Activated naive CD8-positive, alpha-beta T cell treated with anti-CD3 and anti-CD28 coated beads, Interleukin-2, amount 50 U/mL, for 16 hours (primary cell): ENCODE measurements around the gene TRIO.

ENCODE experiments used
- DNase-seq: peaks from one replicate; pipeline ENCODE4 v3.0.0-alpha.2; 2020; ENCODE audit warnings: low read depth, low spot score

Gene TRIO

GRCh38 chr5:14245132-14245925 is 102.2 kb downstream of the TRIO start:
- DNase-seq: no peak

DNA sequence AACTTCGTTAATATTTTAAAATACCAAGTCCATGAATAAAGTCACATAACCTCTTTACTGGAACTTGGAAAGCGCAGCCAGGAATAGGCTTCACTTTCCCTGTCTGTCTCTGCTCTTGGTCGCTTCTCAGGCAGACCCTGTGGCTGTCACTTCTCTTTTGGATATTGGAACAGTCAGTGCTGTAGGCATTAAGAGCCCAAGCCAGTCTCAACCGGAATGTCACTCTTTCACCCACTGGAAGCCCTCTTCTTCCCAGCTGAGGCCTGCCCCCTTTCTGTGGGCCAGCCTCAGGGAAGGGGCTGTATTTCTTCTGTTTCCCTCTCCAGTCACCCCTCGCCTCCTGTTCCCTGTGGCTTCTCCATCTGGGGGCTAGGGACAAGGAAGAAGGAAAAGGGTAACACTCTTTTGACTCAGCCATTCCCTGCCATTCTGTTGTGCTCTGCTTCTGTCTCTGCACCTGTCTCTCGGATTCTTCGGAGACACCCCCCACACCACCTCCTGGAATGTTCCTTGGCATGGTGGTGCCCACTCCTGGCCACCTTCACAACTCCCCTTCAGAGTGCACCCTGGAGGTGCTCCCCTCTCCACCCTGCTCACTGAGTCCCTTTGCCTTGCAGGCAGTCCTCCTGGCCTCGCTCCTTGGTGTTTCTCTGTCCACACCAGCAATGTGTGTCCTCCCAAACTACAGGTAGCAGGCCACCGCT is 103.4 kb downstream of the TRIO start:
- no peak for DNase-seq

- no peak for DNase-seq
These were observed 103.9 kb downstream of the TRIO start for GRCh38 chr5:14247054-14247386.

GRCh38 chr5:14249258-14250082 is 106.3 kb downstream of the TRIO start:
- no peak for DNase-seq

DNA sequence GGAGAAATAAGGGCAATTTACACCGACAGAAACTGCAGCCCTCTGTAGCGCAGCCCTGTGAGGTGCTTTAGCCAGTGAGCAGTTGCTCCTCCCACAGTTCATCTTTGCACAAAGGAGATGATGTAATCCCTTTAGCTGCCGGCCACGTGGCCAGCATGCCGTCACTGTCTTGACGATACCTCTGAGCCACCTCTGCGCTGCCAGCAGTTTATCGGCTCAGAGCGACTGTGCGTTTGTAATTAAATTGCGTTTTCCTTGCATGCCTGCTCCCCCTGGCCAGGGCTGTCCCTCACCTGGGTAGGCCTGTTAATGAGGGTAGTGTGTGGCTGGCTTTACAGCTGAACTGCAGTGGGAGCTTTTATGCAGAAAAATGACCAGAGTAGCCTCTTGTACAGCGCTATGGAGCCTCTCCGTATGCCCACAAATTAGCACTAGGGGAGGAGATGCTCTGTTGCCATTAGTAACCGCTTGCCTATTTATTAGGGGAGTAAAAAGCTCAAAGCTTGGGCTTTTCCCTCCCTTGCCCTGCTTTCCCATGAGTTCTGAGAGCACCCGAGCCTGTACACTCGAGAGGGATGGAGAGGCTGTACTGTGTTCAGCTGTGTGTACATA is 107.0 kb downstream of the TRIO start:
- no peak for DNase-seq

DNA sequence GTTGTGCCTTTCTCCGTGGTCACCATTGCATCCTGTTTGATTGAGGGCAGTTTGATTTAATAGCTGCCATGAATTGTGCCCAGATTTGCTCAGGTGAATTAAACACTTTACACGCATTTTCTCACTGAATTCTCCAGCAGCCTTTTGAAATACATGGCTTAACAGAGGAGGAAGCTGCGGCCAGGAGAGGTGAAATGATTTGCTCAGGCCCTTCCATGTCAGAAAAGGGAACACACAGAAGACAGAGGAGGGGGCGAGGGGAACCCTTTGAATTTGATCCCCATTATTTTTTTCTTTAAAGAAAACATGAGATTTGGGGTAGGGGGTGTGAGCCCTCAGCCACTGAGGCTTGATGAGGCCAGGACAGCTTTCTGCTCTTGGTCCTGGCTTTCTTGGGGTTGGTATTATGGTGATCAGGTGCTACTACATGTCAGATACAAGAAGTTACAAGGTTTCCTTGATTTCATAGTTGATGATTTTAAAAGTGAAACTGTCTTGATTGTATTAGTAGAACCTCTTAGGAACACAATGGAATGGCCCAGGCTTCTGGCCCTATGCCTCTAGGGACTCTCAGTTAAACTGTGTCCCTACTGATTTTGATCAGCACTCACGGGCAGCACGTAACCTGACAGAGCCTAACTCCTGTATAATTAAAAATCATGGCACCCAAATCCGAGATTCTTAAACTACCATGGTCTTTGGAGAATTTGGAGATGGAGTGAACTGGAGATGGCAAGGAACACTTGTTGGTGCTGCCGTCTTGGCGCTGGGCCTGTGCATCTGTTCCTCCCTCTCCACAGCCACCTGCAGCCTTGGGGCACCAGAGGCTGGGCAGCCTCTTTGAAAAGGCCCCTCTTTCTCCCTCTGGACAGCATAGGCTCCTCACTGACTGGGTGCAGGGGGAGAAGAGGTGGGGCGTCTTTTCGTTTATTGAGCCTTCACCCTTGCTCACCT is 107.9 kb downstream of the TRIO start:
- no peak for DNase-seq

GRCh38 chr5:14251733-14252132 is 108.6 kb downstream of the TRIO start:
- DNase-seq: no peak

- DNase-seq: no peak
These were observed 109.7 kb downstream of the TRIO start for GRCh38 chr5:14252793-14253192.

- DNase-seq: no peak
These were observed 111.5 kb downstream of the TRIO start for GRCh38 chr5:14254686-14255085.

DNA sequence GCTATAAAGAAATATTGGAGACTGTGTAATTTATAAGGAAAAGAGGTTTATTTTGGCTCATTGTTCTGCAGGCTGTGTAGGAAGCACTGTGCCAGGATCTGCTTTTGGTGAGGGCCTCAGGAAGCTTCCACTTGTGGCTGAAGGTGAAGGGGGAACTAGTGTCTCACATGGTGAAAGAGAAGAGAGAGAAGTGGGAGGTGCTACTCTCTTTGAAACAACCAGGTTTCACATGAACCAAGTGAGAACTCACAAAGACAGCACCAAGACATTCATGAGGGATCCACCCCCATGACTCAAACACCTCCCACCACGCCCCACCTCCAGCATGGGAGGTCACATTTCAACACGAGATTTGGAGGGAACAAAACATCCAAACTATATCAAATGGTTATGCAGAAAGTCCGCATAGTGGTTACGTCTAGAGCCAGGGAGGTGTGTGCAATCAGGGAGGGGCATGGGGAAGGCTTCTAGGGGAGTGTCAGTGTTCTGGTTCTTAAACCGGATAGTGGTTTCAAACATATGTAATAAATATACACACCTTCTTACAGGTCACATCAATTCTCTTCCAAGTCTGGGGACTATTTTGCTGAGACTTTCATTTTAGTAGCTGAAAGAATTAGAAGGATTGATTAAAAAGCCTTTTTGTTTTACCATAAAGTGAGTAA is 113.0 kb downstream of the TRIO start:
- DNase-seq: no peak

DNA sequence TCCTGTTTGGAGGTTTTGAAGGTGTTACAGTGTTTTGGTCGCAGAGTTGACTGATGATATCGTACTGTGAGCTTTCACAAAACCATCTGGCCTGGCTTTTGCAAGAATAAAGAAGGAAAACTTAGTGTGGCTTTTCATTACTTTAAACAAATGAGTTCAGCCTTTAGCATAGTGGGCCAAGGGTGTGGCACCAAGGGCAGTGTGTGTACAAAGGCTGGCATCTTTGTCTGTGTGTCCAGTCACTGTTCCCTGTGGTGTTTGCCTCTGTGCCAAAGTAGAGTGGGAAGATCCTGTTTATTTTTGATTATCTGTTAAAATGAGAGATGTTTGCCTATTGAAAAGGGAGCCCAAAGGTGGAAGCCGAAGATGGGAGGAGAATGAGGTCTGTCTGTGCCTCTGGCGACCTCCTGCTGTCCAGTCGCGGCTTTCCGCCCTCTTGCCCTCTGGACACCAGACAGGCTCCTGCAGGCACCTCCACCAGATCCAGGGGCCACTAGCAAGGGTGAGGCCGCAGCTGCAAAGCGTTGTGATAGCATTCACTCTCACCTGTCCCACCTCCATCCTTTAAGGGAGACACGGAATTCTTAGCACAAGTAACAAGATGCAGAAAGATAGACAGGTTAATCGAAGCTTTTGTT is 113.7 kb downstream of the TRIO start:
- no peak for DNase-seq

GRCh38 chr5:14257995-14258403 is 114.9 kb downstream of the TRIO start:
- no peak for DNase-seq

- no peak for DNase-seq
These were observed 115.7 kb downstream of the TRIO start for GRCh38 chr5:14258840-14259239.

GRCh38 chr5:14260637-14261036 is 117.5 kb downstream of the TRIO start:
- no peak for DNase-seq

DNA sequence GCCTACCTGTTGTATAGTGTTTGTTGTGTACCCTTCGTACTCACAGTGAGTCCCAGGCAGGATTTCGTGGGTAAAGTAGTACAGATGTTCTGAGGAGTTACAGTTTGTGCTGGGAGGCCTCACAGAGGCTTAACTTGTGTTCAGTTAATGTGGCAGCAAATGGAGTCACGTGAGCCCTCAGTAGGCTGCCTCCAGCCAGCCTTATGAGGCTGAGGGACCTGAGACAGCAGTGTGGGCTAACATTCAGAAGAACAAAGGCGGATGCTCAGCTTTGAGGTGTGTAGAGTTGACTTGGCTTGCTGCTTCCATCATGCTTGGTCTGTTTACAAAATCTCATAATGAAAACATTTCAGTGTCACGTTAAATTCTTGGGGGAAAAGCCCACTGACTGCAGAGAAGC is 118.1 kb downstream of the TRIO start:
- no peak for DNase-seq

GRCh38 chr5:14261856-14262611 is 118.9 kb downstream of the TRIO start:
- no peak for DNase-seq

- DNase-seq: no peak
These were observed 120.0 kb downstream of the TRIO start for GRCh38 chr5:14263113-14263512.

GRCh38 chr5:14263699-14264098 is 120.6 kb downstream of the TRIO start:
- no peak for DNase-seq
